Measurements from ENCODE around the gene HMCES. TPM values are rescaled to one million over a fixed set of nuclear protein-coding genes. Genes with fewer than 3 reads are reported as not detected.
A peak's percentile ranks its signal among the peaks of the same experiment; 100 is the strongest.
"Not testable (repeated sequence)": the region's sequence is repeated elsewhere in the genome, so short reads cannot be mapped to it uniquely, and the experiment has no call there.

HMCES gene, protein sequence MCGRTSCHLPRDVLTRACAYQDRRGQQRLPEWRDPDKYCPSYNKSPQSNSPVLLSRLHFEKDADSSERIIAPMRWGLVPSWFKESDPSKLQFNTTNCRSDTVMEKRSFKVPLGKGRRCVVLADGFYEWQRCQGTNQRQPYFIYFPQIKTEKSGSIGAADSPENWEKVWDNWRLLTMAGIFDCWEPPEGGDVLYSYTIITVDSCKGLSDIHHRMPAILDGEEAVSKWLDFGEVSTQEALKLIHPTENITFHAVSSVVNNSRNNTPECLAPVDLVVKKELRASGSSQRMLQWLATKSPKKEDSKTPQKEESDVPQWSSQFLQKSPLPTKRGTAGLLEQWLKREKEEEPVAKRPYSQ
- 10 to 100 TPM; 52.5 to 55.3 TPM for total RNA-seq

DNA sequence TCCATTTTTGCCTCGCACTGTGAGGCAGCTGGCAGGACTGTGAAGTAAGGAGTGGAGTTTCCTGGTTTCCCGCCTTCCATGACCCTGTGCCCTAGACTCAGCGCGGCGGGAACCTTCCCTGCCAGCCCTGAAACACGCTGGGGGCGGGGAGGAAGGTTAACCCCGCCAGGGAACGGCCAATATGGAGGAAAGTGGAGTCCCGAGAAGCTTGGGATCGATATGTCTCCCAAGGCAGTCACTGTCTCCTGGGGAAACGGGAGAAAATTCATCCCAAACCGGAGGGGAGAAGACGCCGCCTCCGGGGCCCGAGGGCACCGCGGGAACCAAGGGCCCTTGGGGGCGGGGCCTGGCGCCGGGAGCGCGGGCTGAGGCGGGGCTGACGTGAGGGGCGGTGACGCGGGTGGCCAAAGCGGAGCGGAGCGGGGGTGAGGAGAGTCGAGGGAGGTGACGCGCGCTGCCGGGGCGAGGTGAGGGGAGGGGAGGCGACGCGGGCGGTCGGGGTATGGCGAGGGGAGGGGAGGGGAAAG is at the start of gene HMCES:
Gene HMCES, plus strand, starts transcription at position 432 of the 527 bp plus-strand sequence. CDS start 863 bp downstream, outside the sequence.
- Mint-ChIP-seq H3K4me3 (peak within 1 kb of the TSS; percentile 96), H3K27ac (peak within 1 kb of the TSS; percentile 97), H3K4me1 (peaks cover 26% of the 10 kb centered on the region), H3K36me3 (ENCODE audit: low read depth) (peaks cover 88% of the 10 kb centered on the region), H3K27me3 (no peaks in the 10 kb centered on the region), H3K9me3 (no peaks in the 10 kb centered on the region)
- peak; percentile 86 for ATAC-seq (replicated peaks)

DNA sequence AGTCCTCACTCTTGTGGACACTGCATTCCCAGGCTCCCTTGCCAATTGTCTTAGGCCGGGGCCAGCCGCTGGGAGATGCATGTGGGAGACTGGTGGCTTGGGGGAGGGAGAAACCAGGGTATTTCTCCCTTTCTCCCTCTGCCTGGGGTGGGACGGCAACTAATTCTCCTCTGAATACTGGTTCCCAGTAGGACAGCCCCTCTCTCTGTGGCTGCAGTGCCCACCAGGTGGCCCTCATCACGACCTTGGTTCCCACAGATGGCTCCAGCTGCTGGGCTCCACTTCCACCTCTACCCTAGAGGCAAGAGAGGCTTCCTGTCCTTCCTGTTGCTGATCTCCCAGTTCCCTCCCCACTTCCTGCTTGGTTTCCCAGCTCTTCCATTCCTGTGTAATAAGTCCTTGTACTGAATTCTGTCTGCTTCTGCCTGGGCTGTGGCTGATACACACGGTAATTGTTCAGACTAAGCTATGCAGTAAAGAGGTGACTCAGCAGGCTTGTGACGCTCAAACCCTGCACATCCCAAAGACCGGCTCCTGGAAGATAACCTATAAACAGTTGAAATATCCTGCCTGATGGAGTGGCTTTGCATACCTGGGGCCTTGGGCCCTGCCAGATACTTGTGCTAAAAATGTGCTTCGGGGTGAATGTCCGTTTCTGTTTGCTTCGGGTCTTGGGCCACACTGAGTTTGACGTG is 49.6 kb upstream of the HMCES start:
- no peaks in the 10 kb centered on the region for H3K36me3 Mint-ChIP-seq (ENCODE audit: low read depth)
- H3K4me1 Mint-ChIP-seq, result peaks cover 24% of the 10 kb centered on the region
- ATAC-seq (replicated peaks), result no peak
- no peaks in the 10 kb centered on the region for H3K27me3 Mint-ChIP-seq
- no peak overlapping the region for H3K4me3 Mint-ChIP-seq
- H3K27ac Mint-ChIP-seq, result no peak overlapping the region
- no peaks in the 10 kb centered on the region for H3K9me3 Mint-ChIP-seq

DNA sequence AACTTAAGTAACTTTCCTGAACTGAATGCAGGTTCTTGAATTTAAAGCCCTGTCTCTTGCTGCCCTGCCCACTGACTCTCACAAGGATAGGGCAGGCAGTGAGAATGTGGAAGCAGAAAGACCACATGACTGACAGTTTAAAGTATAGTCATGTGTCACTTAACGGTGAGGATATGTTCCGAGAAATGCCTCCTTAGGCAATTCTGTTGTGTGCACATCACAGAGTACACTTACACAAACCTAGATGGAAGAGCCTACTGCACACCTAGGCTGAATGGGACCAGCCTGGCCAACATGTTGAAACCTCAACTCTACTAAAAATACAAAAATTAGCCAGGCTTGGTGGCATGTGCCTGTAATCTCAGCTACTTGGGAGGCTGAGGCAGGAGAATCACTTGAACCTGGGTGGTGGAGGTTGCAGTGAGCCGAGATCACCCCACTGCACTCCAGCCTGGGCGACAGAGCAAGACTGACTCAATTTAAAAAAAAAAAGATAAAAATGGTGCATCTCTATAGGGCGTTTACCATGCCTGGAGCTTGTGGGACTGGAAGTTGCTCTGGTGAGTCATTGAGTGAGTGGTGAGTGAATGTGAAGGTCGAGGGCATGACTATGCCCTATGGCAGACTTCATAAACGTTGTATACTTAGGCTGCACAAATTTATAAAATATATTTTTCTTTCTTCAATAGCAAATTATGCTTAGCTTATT is 48.2 kb upstream of the HMCES start:
- H3K9me3 Mint-ChIP-seq, result no peaks in the 10 kb centered on the region
- peak; percentile 98 for ATAC-seq (replicated peaks)
- H3K36me3 Mint-ChIP-seq (ENCODE audit: low read depth), result no peaks in the 10 kb centered on the region
- H3K4me1 Mint-ChIP-seq, result peaks cover 24% of the 10 kb centered on the region
- H3K4me3 Mint-ChIP-seq, result peak overlapping the region; percentile 31
- no peaks in the 10 kb centered on the region for H3K27me3 Mint-ChIP-seq
- peak overlapping the region; percentile 65 for H3K27ac Mint-ChIP-seq

DNA sequence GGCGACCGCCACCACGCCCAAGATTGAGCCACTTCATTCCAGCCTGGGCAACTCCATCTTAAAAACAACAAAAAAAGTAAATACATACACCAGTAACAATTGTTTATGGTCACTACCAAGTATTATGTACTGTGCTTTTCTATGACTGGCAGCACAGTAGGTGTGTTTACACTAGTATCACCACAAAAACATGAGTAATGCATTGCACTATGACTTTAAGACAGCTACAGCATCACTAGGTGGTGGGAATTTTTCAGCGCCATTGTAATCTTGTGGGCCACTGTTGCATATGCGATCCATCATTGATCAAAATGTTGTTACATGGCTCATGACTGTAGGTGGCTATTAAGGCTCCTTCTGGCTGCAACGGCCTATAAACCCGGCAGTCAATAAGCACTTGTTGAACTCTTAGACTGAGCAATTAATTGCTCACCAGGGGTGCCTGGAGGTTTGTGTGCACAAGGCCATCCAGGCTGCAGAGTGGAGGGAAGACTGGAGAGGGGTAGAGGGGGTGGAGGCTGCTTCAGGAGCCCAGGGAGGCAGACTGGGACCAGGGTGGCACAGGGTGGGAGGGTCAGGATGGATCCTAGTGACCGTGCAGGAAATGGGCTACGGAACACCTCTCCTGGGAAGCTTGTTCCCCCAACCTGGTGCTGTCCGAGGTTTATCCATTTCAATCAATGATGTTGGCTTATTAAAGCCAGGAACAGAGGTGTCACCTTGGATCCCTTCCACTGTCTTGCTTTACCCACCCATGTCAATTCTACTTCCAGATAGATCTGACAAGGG is 47.1 kb upstream of the HMCES start:
- ATAC-seq (replicated peaks), result peak; percentile 51
- no peaks in the 10 kb centered on the region for H3K9me3 Mint-ChIP-seq
- H3K36me3 Mint-ChIP-seq (ENCODE audit: low read depth), result no peaks in the 10 kb centered on the region
- H3K4me1 Mint-ChIP-seq, result peaks cover 24% of the 10 kb centered on the region
- H3K27ac Mint-ChIP-seq, result peak overlapping the region; percentile 34
- H3K4me3 Mint-ChIP-seq, result peak overlapping the region; percentile 22
- H3K27me3 Mint-ChIP-seq, result no peaks in the 10 kb centered on the region

DNA sequence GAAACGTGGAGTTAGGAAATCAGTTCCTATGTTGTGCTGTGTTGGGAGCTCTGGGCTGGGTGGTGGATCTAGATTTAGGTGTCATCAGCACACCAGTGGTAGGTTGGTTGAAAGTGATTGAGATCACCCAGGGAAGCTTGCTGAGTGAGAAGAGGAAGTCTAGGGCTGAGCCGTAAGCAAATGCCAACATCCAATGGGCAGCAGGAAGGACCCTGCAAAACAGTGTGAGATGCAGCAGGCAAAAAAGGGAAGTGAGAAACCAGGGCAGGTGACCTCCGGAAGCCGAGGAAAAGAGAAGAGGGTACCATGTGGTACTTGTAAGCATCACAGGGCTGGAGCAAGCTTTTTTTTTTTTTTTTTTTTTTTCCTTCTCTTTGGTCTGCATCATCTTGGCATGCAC is 45.1 kb upstream of the HMCES start:
- Mint-ChIP-seq H3K4me1 (peaks cover 19% of the 10 kb centered on the region), H3K4me3 (no peak overlapping the region), H3K9me3 (no peaks in the 10 kb centered on the region), H3K27ac (peak overlapping the region; percentile 18), H3K36me3 (ENCODE audit: low read depth) (no peaks in the 10 kb centered on the region), H3K27me3 (no peaks in the 10 kb centered on the region)
- no peak for ATAC-seq (replicated peaks)

DNA sequence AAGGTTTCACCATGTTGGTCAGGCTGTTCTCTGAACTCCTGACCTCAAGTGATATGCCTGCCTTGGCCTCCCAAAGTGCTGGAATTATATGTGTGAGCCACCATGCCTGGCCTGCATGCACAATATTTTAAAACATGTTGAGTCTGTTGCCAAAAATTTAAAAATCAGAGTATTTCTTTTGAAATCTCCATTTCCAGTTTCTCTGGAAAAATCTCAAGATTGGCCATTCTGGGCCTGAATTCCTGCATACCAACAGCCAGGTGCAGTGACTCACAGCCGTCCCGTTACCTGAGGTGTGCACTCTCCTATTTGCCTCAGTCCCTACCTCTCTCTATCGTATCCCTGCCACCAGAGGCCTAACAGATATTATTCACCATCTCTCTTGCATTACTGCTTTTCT is 44.2 kb upstream of the HMCES start:
- no peaks in the 10 kb centered on the region for H3K36me3 Mint-ChIP-seq (ENCODE audit: low read depth)
- no peaks in the 10 kb centered on the region for H3K27me3 Mint-ChIP-seq
- peaks cover 25% of the 10 kb centered on the region for H3K4me1 Mint-ChIP-seq
- no peak for ATAC-seq (replicated peaks)
- no peaks in the 10 kb centered on the region for H3K9me3 Mint-ChIP-seq
- no peak overlapping the region for H3K27ac Mint-ChIP-seq
- H3K4me3 Mint-ChIP-seq, result no peak overlapping the region

DNA sequence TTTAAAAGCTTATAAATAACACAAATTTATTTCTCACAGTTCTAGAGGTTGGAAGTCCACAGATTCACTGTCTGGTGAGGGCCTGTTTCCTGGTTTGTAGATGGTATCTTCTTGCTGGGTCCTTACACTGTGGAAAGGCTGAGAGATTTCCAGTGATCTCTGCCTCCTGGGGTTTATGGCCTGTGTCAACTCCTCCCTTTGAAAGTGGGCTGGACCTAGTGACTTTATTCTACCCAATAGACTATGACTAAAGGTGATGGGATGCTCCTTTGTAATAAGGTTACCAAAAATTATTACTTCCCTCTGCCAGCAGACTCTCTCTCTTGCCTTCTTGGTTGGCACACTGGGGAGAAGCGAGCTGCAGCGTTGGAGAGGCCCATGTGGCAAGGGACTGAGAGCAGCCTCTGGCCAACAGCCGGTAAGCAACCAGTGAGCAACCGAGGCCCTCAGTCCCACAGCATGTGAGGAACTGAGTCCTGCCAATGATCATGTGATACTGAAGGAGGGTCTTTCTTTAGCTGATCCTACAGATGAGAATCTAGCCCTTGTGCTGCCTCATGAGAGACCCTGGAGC is 43.2 kb upstream of the HMCES start:
- peaks cover 29% of the 10 kb centered on the region for H3K4me1 Mint-ChIP-seq

DNA sequence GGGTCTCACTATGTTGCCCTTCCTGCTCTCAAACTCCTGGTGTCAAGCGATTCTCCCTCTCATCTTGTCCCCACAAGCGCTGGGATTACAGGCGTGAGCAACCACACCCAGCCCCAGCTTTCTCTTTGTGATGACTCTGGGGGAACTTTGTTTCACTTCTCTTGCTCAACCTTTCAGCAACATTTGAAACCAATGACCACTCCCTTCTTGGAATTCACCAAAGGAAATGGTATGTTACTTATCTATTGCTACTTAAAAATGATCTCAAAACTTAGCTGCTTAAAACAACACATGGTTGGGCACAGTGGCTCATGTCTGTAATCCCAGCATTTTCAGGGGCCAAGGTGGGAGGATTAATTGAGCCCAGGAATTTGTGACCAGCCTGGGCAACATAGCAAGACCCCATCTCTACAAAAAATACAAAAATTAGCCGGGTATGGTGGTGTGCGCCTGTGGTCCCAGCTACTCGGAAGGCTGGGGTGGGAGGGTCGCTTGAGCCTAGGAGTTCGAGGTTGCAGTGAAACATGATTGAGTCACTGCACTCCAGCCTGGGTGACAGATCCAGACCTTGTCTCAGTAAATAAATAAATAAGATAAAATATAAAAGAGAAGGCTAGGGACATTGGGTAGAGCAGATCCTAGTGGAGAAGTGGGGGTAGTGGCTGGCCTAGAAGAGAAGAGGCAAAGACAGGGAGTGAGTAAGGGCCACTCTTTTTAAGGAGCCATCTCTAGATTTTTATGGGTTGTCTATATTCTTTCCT is 39.5 kb upstream of the HMCES start:
- H3K4me1 Mint-ChIP-seq, result peaks cover 18% of the 10 kb centered on the region
- peak overlapping the region; percentile 87 for H3K27ac Mint-ChIP-seq
- no peaks in the 10 kb centered on the region for H3K36me3 Mint-ChIP-seq (ENCODE audit: low read depth)
- H3K27me3 Mint-ChIP-seq, result no peaks in the 10 kb centered on the region
- H3K4me3 Mint-ChIP-seq, result peak overlapping the region; percentile 70
- peak; percentile 94 for ATAC-seq (replicated peaks)
- H3K9me3 Mint-ChIP-seq, result no peaks in the 10 kb centered on the region

More for the DNA sequence above, 43.2 kb upstream of the HMCES start:
- no peak overlapping the region for H3K4me3 Mint-ChIP-seq
- H3K27me3 Mint-ChIP-seq, result no peaks in the 10 kb centered on the region
- no peaks in the 10 kb centered on the region for H3K9me3 Mint-ChIP-seq
- no peaks in the 10 kb centered on the region for H3K36me3 Mint-ChIP-seq (ENCODE audit: low read depth)
- no peak for ATAC-seq (replicated peaks)
- no peak overlapping the region for H3K27ac Mint-ChIP-seq

DNA sequence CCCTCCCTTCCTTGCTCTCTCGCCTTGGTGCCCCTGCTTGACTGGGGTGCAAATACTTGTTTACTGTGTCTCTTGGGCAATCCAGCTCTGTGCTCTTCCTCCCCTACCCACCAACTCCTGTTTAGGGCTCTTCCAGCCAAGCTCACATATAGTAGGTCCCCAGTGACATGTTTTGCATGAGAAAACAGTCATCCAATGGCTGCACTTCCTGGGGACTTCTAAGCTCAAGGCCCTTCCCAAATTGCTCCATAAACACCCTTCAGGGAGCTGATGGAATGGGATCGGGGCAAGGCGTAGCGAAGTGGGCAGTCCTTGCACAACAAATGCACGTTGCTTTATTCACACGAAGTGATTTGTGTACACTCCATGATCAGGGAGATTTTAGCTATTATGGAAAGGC is 38.7 kb upstream of the HMCES start:
- Mint-ChIP-seq H3K27ac (peak overlapping the region; percentile 87), H3K9me3 (no peaks in the 10 kb centered on the region), H3K4me3 (peak overlapping the region; percentile 70)

DNA sequence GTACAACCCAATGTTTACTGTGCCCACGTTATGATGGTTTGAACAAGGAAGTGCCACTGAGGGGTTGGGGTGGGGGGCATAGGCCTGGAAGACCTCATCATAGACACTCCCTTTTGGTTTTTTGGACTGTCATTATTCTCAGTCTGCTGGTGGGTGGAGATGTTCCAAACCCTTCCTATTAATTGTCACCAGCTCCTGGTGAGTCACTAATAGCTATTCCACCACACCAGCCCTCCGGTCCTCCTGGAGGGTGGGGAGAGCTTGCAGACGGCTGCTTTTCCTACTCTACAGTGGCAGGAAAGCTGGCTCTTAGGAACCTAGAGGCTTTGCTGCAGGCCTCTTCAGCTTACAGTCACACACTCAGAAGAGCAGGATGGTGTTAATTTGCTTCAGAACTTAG is 38.2 kb upstream of the HMCES start:
- ATAC-seq (replicated peaks), result no peak
- Mint-ChIP-seq H3K36me3 (ENCODE audit: low read depth) (no peaks in the 10 kb centered on the region), H3K4me3 (peak overlapping the region; percentile 70), H3K27ac (no peak overlapping the region), H3K9me3 (no peaks in the 10 kb centered on the region), H3K4me1 (peaks cover 21% of the 10 kb centered on the region), H3K27me3 (no peaks in the 10 kb centered on the region)

More for the DNA sequence above, 38.7 kb upstream of the HMCES start:
- no peaks in the 10 kb centered on the region for H3K27me3 Mint-ChIP-seq
- peaks cover 18% of the 10 kb centered on the region for H3K4me1 Mint-ChIP-seq
- no peaks in the 10 kb centered on the region for H3K36me3 Mint-ChIP-seq (ENCODE audit: low read depth)
- no peak for ATAC-seq (replicated peaks)

DNA sequence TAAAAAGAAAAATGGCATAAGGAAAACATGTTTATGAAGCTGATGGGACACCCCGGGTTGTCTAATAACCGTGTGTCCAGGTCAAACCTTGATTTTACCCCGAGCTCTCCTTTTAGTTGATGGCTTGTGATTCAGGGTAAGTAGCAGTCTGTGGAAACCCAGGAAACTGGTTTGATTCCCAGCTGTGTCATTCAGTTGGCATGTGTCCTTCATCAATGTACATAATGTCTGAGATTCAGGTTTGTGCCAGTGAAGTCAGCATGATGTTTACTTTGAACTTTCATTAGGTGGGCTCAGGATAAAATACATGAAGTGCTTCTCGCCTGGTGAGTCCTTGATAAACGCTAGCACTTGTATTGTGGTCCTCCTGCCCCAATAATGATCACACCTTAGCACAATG is 33.5 kb upstream of the HMCES start:
- H3K4me3 Mint-ChIP-seq, result peak overlapping the region; percentile 58
- H3K36me3 Mint-ChIP-seq (ENCODE audit: low read depth), result peaks cover 20% of the 10 kb centered on the region
- H3K9me3 Mint-ChIP-seq, result no peaks in the 10 kb centered on the region
- ATAC-seq (replicated peaks), result no peak
- peaks cover 21% of the 10 kb centered on the region for H3K4me1 Mint-ChIP-seq
- peak overlapping the region; percentile 88 for H3K27ac Mint-ChIP-seq
- H3K27me3 Mint-ChIP-seq, result no peaks in the 10 kb centered on the region

DNA sequence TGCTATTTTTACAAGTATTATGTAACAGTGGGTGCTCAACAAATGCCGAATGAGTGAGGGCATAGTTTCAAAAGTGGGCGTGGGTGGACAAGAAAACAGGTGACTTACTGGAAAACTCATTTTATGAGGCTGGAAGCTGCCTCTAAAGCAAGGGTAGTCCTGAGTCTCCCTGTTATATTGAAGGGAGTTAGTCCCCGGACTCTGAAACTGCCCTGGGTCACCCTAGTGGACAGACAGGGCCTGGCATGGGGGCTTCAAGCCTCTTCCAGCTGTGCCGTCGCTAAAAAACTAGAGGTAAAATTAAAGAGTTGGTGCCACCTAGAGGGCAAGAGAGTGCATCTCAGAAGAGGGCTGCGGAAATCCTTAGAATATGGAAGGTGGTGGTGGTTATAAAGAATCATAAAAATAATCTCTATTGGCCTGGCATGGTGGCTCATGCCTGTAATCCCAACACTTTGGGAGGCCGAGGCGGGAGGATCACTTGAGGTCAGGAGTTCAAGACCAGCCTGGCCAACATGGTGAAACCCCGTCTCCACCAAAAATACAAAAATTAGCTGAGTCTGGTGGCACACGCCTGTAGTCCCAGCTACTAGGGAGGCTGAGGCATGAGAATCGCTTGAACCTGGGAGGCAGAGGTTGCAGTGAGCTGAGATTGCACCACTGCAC is 32.9 kb upstream of the HMCES start:
- H3K4me1 Mint-ChIP-seq, result peaks cover 25% of the 10 kb centered on the region
- H3K36me3 Mint-ChIP-seq (ENCODE audit: low read depth), result peaks cover 26% of the 10 kb centered on the region
- H3K9me3 Mint-ChIP-seq, H3K27me3 Mint-ChIP-seq: not testable (repeated sequence)
- H3K27ac Mint-ChIP-seq, result peak overlapping the region; percentile 88
- ATAC-seq (replicated peaks), result peak; percentile 61
- H3K4me3 Mint-ChIP-seq, result peak overlapping the region; percentile 58

DNA sequence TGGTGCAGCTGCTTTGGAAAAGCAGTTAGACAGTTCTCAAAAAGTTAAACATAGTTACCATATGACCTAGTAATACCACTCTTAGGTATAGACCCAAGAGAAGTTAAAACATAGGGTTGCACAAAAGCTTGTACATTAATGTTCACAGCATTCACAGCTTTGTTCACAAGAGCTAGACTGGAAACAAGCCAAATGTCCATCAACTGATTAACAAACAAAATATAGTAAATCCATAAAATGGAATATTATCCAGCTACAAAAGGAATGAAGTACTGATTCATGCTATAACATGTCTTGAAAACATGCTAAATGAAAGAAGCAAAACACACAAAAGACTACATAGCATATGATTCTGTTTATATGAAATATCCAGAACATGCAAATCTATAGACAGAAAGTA is 32.0 kb upstream of the HMCES start:
- Mint-ChIP-seq H3K36me3 (ENCODE audit: low read depth) (peaks cover 33% of the 10 kb centered on the region), H3K4me1 (peaks cover 25% of the 10 kb centered on the region), H3K4me3 (no peak overlapping the region), H3K27ac (no peak overlapping the region), H3K27me3 (no peaks in the 10 kb centered on the region), H3K9me3 (no peaks in the 10 kb centered on the region)
- no peak for ATAC-seq (replicated peaks)
